ENCODE results near the gene TMC7.

TMC7 gene

GRCh38 chr16:19086322-19087199 is 102.8 kb downstream of the TMC7 start:
- peak; percentile 97 for TF ChIP-seq CTCF (IDR thresholded peaks at IDR 0.05; ENCODE audit: low read depth, low read length, missing control alignments)
- peak; percentile 52 for DNase-seq (ENCODE audit: low read depth)
- in situ Hi-C loops (cut with HindIII; ENCODE audit: low sequenced_read_pairs) = loop anchor here (25.0 kb wide), 1 partner anchor 276 kb away; no protein-coding TSS in a partner anchor
- H3K4me3 ChIP-seq (ENCODE audit: low read depth, low read length) = peak overlapping the region; percentile 42

GRCh38 chr16:19088341-19088916 is 104.7 kb downstream of the TMC7 start:
- no peak for TF ChIP-seq CTCF (IDR thresholded peaks at IDR 0.05; ENCODE audit: low read depth, low read length, missing control alignments)
- no peak overlapping the region for H3K4me3 ChIP-seq (ENCODE audit: low read depth, low read length)
- in situ Hi-C loops (cut with HindIII; ENCODE audit: low sequenced_read_pairs) = loop anchor here (25.0 kb wide), 1 partner anchor 274 kb away; no protein-coding TSS in a partner anchor
- DNase-seq (ENCODE audit: low read depth) = no peak

GRCh38 chr16:19089410-19089955 is 105.7 kb downstream of the TMC7 start:
- no peak for TF ChIP-seq CTCF (IDR thresholded peaks at IDR 0.05; ENCODE audit: low read depth, low read length, missing control alignments)
- DNase-seq (ENCODE audit: low read depth) = no peak
- in situ Hi-C loops (cut with HindIII; ENCODE audit: low sequenced_read_pairs) = loop anchor here (25.0 kb wide), 1 partner anchor 273 kb away; no protein-coding TSS in a partner anchor
- H3K4me3 ChIP-seq (ENCODE audit: low read depth, low read length) = no peak overlapping the region

GRCh38 chr16:19090916-19091315 is 107.2 kb downstream of the TMC7 start:
- no peak for DNase-seq (ENCODE audit: low read depth)
- no peak for TF ChIP-seq CTCF (IDR thresholded peaks at IDR 0.05; ENCODE audit: low read depth, low read length, missing control alignments)
- H3K4me3 ChIP-seq (ENCODE audit: low read depth, low read length) = no peak overlapping the region
- in situ Hi-C loops (cut with HindIII; ENCODE audit: low sequenced_read_pairs) = loop anchor here (25.0 kb wide), 1 partner anchor 271 kb away; no protein-coding TSS in a partner anchor

GRCh38 chr16:19092653-19093410 is 109.1 kb downstream of the TMC7 start:
- no peak for TF ChIP-seq CTCF (IDR thresholded peaks at IDR 0.05; ENCODE audit: low read depth, low read length, missing control alignments)
- DNase-seq (ENCODE audit: low read depth) = no peak
- H3K4me3 ChIP-seq (ENCODE audit: low read depth, low read length) = no peak overlapping the region
- in situ Hi-C loops (cut with HindIII; ENCODE audit: low sequenced_read_pairs) = loop anchor here (25.0 kb wide), 1 partner anchor 269 kb away; no protein-coding TSS in a partner anchor
